NCI-H1417 treated with DMSO at 0.1 percent for 48 hours (cell line): ENCODE measurements around the gene BTBD18.

ENCODE experiments used
- DNase-seq: peaks from one replicate; lab custom pipeline; 2025; lab: John Stamatoyannopoulos, UW

Gene BTBD18

DNA sequence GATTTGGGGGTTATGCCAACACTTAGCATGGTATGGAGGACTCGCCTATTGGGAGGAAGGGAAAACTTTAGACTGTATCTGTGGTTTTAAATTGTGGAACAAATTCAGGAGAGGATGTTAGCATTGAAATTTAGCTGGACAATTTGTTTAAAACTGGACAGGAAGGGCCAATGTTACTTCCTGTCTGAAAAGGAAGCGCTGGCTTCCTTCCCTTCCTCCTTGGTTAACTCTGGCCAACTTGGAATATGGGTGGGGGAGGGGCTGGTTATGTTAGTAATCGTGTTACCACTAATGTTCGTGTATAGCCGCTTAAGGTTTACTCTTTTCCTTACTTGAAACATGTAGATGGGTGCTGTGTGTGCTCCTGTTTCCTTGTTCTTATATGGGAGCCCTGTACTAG is 23.9 kb upstream of the BTBD18 start:
- no peak for DNase-seq

GRCh38 chr11:57773026-57773598 is 21.5 kb upstream of the BTBD18 start:
- no peak for DNase-seq

GRCh38 chr11:57772562-57772961 is 20.9 kb upstream of the BTBD18 start:
- no peak for DNase-seq

GRCh38 chr11:57771365-57771764 is 19.7 kb upstream of the BTBD18 start:
- DNase-seq: no peak

DNA sequence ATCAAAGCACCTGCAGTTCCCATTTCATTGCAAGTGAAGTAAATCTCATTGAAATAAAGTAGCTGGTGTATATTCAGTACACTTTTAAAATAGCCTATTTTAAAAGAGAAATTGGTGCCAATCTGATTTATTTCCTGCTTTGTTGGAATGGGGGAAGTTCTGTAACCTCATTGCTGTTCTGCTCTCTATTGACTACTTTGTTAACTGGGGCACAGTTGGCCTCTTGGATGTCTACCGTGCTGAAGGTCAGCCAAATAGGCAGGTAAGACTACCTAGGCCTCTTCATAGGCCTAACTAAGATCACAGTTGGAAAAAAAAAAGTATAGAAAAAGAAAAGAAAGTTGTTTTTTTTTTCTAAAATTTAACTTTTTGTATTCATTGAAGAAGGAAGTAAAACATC is 19.2 kb upstream of the BTBD18 start:
- no peak for DNase-seq

GRCh38 chr11:57764972-57765371 is 13.4 kb upstream of the BTBD18 start:
- no peak for DNase-seq

- no peak for DNase-seq
These were observed 12.9 kb upstream of the BTBD18 start for GRCh38 chr11:57764566-57764965.

DNA sequence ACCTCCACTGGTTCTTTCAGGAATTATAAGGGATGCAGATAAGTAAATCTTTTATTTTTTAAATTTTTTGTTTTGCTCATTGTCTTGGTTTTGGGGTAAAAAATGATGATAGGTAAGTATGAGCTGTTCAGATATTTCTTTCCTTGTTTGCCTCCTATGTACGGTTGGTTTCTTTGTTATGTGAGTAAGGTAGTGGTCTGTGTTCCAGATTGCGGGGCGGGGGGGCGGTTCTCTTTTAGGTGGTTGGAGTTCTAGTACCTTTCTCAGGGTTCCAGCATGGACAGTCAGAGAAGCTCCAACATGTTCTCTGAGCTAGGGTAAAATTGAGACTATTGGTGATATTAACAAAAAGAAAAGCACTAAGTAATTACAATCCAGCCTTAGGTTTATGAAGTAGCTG is 12.4 kb upstream of the BTBD18 start:
- no peak for DNase-seq

GRCh38 chr11:57763568-57763967 is 11.9 kb upstream of the BTBD18 start:
- DNase-seq: no peak

- no peak for DNase-seq
These were observed 10.7 kb upstream of the BTBD18 start for GRCh38 chr11:57762235-57762861.

DNA sequence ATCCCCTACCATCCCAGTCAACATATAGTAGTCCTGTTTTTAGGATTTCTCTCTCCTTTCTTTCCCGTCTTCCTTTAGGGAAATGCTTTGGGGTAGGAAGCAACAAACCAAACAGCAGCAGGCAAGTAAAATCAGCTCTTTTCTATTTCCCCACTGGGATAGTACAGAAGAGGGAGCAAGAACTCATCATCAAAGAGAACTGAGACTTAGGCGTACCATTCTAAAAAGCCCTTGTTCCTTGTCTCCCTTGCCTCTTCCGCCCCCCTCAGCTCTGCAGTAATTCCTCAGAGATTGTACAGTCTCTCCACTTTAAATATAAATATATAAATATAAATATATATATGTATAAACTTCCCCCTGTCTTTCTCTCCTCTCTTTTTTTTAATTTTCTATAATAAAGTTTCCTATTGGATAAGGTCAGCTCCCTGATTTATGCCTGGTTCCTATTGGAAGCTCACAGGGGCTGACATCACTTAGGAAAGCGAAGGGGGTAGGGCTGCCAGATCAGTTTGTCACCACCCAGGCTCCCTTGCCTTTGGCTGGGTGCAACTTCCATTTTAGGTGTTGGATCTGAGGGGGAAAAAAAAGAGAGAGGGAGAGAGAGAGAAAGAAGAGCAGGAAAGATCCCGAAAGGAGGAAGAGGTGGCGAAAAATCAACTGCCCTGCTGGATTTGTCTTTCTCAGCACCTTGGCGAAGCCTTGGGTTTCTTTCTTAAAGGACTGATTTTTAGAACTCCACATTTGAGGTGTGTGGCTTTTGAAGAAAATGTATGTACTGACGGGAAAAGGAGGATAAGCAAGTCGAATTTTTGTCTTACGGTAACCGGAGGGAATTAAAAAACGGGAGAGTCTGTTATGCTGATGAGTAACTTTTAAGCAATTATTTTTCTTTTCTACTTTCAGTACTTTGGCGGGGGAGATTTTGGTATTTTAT is 9.9 kb upstream of the BTBD18 start, which contains the start of gene CTNND1:
TSS of gene CTNND1 (plus strand) at position 502 of the 934 bp plus-strand sequence. CDS start 29,677 bp downstream, outside the sequence.
- no peak for DNase-seq

- no peak for DNase-seq
These were observed 6.6 kb upstream of the BTBD18 start for GRCh38 chr11:57758174-57758573.

DNA sequence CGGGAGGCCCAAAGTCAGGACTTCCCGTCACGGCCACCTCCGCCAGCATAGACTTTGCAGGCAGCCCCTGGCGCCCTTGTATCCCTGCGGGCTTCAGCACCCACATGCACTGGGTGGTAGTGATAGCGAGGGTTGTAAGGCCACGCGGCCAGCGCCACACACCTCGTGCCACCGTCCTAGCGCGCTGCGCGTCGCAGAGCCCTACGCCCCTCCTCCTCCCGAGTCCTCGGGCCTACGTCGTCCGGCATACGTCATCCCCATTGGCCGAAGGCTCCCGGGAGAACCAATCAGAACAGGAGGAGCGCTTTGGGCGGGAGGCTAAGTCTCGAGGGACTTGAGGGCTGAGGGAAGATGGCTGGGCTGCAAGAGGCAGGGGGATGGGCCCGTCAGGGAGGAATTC is 1.3 kb upstream of the BTBD18 start:
- DNase-seq: no peak

DNA sequence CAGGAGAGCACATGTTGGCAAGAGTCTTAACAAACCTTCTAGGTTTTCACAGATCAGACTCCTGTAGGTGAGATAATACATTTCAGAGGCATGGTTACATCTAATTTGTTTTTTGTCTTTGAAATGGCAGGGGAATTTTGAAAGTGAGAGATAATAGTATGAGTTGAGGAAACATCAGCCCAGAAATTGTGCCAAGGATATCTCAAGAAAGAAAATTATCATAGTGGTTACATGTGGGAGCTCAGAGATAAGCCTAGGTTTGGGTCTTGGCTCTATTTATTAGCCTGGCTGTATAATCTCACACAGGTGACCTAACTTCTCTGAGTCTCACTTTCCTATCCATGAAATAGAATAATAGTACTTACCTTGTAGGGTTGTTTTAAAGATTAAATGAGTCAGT is 443 bp downstream of the BTBD18 start:
- no peak for DNase-seq

DNA sequence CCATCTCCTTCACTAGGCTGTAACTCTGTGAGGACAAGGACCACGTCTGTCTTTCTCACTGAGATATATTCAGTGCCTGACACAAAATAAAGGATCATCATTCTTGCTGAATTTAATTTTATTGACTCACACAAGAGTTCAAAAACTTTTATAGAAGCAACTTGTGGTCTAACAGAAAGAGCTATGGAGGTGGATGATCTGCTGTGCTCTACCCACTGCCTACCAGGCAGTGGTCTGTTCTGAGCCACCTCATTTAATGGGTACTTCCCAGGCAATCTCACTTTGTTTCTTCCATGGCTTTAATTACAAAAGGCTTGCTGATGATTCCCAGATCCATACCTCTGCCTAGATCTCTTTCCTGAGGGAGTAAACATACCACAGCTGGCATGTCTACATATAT is 4.7 kb downstream of the BTBD18 start:
- no peak for DNase-seq

GRCh38 chr11:57745206-57745605 is 6.4 kb downstream of the BTBD18 start:
- no peak for DNase-seq

DNA sequence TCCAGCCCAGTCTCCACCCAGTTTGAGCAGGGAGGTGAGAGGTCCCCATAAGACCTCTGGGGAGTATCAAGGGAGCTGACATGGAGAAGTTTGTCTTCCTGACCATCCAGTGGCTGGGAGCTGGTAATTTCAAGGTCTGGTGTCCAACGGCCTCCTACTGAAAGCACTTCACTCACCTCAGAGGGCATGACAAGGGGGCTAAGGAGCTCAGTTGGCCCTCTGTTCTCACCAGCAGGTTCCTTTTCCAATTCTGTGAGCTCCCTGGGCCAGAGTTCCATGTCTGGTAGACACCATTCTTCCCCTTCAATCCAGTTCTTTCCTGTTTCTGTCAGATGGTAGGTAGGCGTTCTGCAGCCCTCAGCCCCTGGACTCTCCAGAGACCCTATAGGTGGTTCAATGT is 7.3 kb downstream of the BTBD18 start:
- DNase-seq: no peak

GRCh38 chr11:57742087-57742452 is 9.5 kb downstream of the BTBD18 start:
- DNase-seq: no peak

- DNase-seq: peak; percentile 95
These were observed 10.2 kb downstream of the BTBD18 start, which contains the start of gene SELENOH for GRCh38 chr11:57741132-57742086. TSS of gene SELENOH (plus strand) at chr11:57741491. CDS start at chr11:57741596, 105 bp downstream.

DNA sequence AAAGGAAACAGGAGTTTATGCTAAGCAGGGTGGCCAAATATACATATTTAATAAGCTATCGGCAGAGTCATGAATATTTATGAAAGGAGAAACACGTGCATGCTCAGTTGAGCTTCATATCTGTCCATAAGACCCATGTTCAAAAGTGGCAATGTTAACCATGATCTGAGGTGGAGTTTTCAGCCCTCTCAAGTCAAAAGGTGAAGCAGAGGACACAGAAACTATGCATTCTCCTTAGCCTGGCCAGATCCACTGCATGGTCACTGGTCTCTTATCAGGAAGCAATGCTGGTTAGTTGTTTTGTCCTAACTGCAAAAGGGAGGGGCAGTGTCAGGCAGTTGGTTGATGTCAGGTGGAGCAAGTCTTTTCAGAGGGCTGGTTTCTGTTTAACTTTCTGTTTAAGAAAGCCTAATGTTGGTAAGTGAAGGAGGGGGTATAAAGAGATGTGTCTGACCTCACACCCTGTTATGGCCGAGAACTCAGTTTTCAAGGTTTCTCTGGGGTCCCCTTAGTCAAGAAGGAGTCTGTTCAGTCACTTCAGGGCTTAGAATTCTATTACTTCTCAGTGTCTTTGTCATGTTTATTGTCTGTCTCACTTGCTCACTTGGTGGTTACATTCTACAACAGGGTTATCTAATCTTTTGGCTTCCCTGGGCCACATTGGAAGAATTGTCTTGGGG is 15.9 kb downstream of the BTBD18 start:
- no peak for DNase-seq

GRCh38 chr11:57732661-57733060 is 19.0 kb downstream of the BTBD18 start:
- no peak for DNase-seq
